GM10248 (cell line): ENCODE measurements around the gene ANKRD12.

Source experiments
- CTCF ChIA-PET: fragments of 300-600 bp; sonication (Branson Sonifier 250); formaldehyde crosslinking; extraction: SDS; loops from one replicate; lab custom pipeline; 2021; ENCODE audit warnings: antibody characterized with exemption; lab: Yijun Ruan, JAX
- POLR2A ChIA-PET: fragments of 350-650 bp; sonication (Branson Sonifier 250); formaldehyde crosslinking; extraction: SDS; loops from one replicate; lab custom pipeline; 2020; ENCODE audit warnings: antibody characterized with exemption; lab: Yijun Ruan, JAX
- DNase-seq: peaks from one replicate; pipeline ENCODE4 v3.0.0; 2012; ENCODE audit errors: extremely low spot score
- CTCF ChIP-seq: IDR thresholded peaks from 2 replicates; pipeline ENCODE4 v1.5.1; 2012; ENCODE audit warnings: mild to moderate bottlenecking, low read depth; ENCODE audit errors: extremely low read depth, missing control alignments, control extremely low read depth

ANKRD12 gene

GRCh38 chr18:9178557-9178956 lies 42.0 kb downstream of the ANKRD12 start:
- no peak for DNase-seq
- TF ChIP-seq CTCF = no peak
- CTCF ChIA-PET = no interaction called here
- POLR2A ChIA-PET = no interaction called here

GRCh38 chr18:9181275-9181674 lies 44.7 kb downstream of the ANKRD12 start:
- no peak for TF ChIP-seq CTCF
- ChIA-PET CTCF (interaction anchor here (0.7 to 1.7 kb wide), 7 partner anchors 10 to 334 kb away, joined by 3 to 4 read pairs (median 3); partner anchors contain the start of gene TWSG1), POLR2A (no interaction called here)
- DNase-seq = no peak

- POLR2A ChIA-PET = no interaction called here
- no peak for TF ChIP-seq CTCF
- CTCF ChIA-PET = interaction anchor here (1.7 kb wide), 1 partner anchor 33 kb away, joined by 3 read pairs; no protein-coding TSS in a partner anchor
- no peak for DNase-seq
Measured at GRCh38 chr18:9182852-9183399, 46.3 kb downstream of the ANKRD12 start.

- DNase-seq = no peak
- ChIA-PET CTCF (interaction anchor here (1.2 to 1.4 kb wide), 3 partner anchors 9 to 36 kb away, joined by 3 to 4 read pairs (median 4); no protein-coding TSS in a partner anchor), POLR2A (interaction anchor here (0.6 kb wide), 1 partner anchor 565 kb away, joined by 5 read pairs; no protein-coding TSS in a partner anchor)
- no peak for TF ChIP-seq CTCF
Measured at GRCh38 chr18:9184998-9185613, 48.5 kb downstream of the ANKRD12 start.

GRCh38 chr18:9188359-9189231 lies 52.0 kb downstream of the ANKRD12 start:
- ChIA-PET POLR2A (no interaction called here), CTCF (interaction anchor here (0.8 to 1.3 kb wide), 6 partner anchors 9 to 90 kb away, joined by 3 to 6 read pairs (median 4); no protein-coding TSS in a partner anchor)
- no peak for DNase-seq
- no peak for TF ChIP-seq CTCF

- TF ChIP-seq CTCF = no peak
- ChIA-PET POLR2A (no interaction called here), CTCF (interaction anchor here (0.8 to 1.2 kb wide), 6 partner anchors 10 to 91 kb away, joined by 3 to 4 read pairs (median 3); no protein-coding TSS in a partner anchor)
- no peak for DNase-seq
Measured at GRCh38 chr18:9189491-9189890, 52.9 kb downstream of the ANKRD12 start.
